ENCODE results near the gene DOC2B. TPM values are rescaled to one million over a fixed set of nuclear protein-coding genes. Genes with fewer than 3 reads are reported as not detected.

The DOC2B gene
- total and polyA plus RNA-seq, 2 of the 13 experiments (the other 11 are each of a cell fraction or from before 2014, with no cell fraction given), result 0.09 to 0.22 TPM

- TF ChIP-seq ADNP (CRISPR knock-in tag; IDR thresholded peaks at IDR 0.05) (no peak), PHF20 (CRISPR knock-in tag; IDR thresholded peaks at IDR 0.05) (no peak), TFDP1 (CRISPR knock-in tag; IDR thresholded peaks at IDR 0.05; ENCODE audit: borderline replicate concordance) (peak; percentile 73; the same call in 1 of the 2 replicates), LBX2 (CRISPR knock-in tag; IDR thresholded peaks at IDR 0.05; ENCODE audit: borderline replicate concordance) (no peak), STAG1 (CRISPR knock-in tag; IDR thresholded peaks at IDR 0.05) (peak; percentile 91), ELF4 (CRISPR knock-in tag; IDR thresholded peaks at IDR 0.05; ENCODE audit: borderline replicate concordance) (no peak), ATF3 (CRISPR knock-in tag; IDR thresholded peaks at IDR 0.05) (no peak), HMGXB3 (CRISPR knock-in tag; IDR thresholded peaks at IDR 0.05; ENCODE audit: borderline replicate concordance) (no peak), NR2F1 (CRISPR knock-in tag; IDR thresholded peaks at IDR 0.05) (no peak), NCOR1 (IDR thresholded peaks at IDR 0.05; ENCODE audit: borderline replicate concordance, low read length) (no peak), PRDM4 (CRISPR knock-in tag; IDR thresholded peaks at IDR 0.05; ENCODE audit: borderline replicate concordance) (no peak), SALL1 (CRISPR knock-in tag; IDR thresholded peaks at IDR 0.05) (peak; percentile 74), ZNF503 (CRISPR knock-in tag; IDR thresholded peaks at IDR 0.05) (no peak), KDM2A (CRISPR knock-in tag; IDR thresholded peaks at IDR 0.05; ENCODE audit: borderline replicate concordance, low read depth) (peak; percentile 86; the same call in 1 of the 2 replicates), ZNF772 (CRISPR knock-in tag; IDR thresholded peaks at IDR 0.05) (no peak), CREB3 (CRISPR knock-in tag; IDR thresholded peaks at IDR 0.05) (no peak)
These were observed 37.6 kb downstream of the DOC2B start (continued) for GRCh38 chr17:143785-144281.

All from HepG2 (cell line).